Prostate gland (tissue), 2 donors: Measurements from ENCODE around the gene UVRAG. TPM values are rescaled to one million over a fixed set of nuclear protein-coding genes. Genes with fewer than 3 reads are reported as not detected.

Experiments used
- DNase-seq: peaks from one replicate; pipeline ENCODE4 v3.0.0-alpha.2; 2019; ENCODE audit warnings: low spot score
- H3K27ac ChIP-seq, 2 donors: fragments of 200-600 bp; sonication (generic); 2 replicates each; pipeline ENCODE4 v1.5.1; 2017 to 2019
- H3K27me3 ChIP-seq: fragments of 200-600 bp; sonication (generic); replicated peaks from 2 replicates; pipeline ENCODE4 v1.5.1; 2019; ENCODE audit not compliant: insufficient read depth
- H3K36me3 ChIP-seq, 2 donors: fragments of 200-600 bp; sonication (generic); 1 replicate in 1 of 2; 2 replicates in 1 of 2; pipeline versions ENCODE4 v1.5.1 to v1.8.1; 2017 to 2019
- H3K4me1 ChIP-seq: fragments of 200-600 bp; sonication (generic); replicated peaks from 2 replicates; pipeline ENCODE4 v1.5.1; 2019
- H3K4me3 ChIP-seq, 2 donors: fragments of 200-600 bp; sonication (generic); 2 replicates each; pipeline ENCODE4 v1.5.1; 2017 to 2019
- H3K9me3 ChIP-seq: fragments of 200-600 bp; sonication (generic); 2 replicates; pipeline ENCODE4 v1.5.1; 2017
- CTCF ChIP-seq, 4 experiments: fragments of 200-600 bp in 2 of 4; fragments of 450-650 bp in 2 of 4; sonication (generic) in 2 of 4; IDR thresholded peaks; 1 replicate in 3 of 4; 2 replicates in 1 of 4; pipeline ENCODE4 v1.5.1; 2016 to 2019; ENCODE audit warnings: antibody characterized with exemption in 4 of 4, mild to moderate bottlenecking in 2 of 4, moderate library complexity in 2 of 4
- POLR2A ChIP-seq: fragments of 450-650 bp; IDR thresholded peaks from one replicate; pipeline ENCODE4 v1.6.1; 2016; ENCODE audit warnings: antibody characterized with exemption, mild to moderate bottlenecking
- POLR2AphosphoS5 ChIP-seq: sonication (generic); formaldehyde crosslinking; IDR thresholded peaks from one replicate; pipeline ENCODE4 v1.6.1; 2017; ENCODE audit warnings: antibody characterized with exemption
- WGBS: methylation state at CpG from one replicate; pipeline ENCODE4 v1.1.5; 2018; 5-methylcytosine and 5-hydroxymethylcytosine counted together
- intact Hi-C: fragments of 100-400 bp; cut with DNase I; formaldehyde crosslinking; loops from one replicate; pipeline ENCODE4 v1.14.2; 2022
- total RNA-seq, 2 donors: library from RNA; depleted of rRNA; stranded (reverse); fragments of >200 nt; gene quantifications; one replicate each; pipeline ENCODE4 v1.1.0, GENCODE V29; 2016

The UVRAG gene
- total RNA-seq, 2 donors from 2014 or later, result 13.9 to 25.2 TPM

GRCh38 chr11:76141901-76142588 lies 327.0 kb downstream of the UVRAG start:
- DNase-seq, result no peak
- intact Hi-C loops, result no loop called here
- no peaks in the 10 kb centered on the region for H3K27me3 ChIP-seq
- H3K27ac ChIP-seq, result no peak overlapping the region
- no peaks in the 10 kb centered on the region for H3K36me3 ChIP-seq
- no peak for TF ChIP-seq CTCF (IDR thresholded peaks at IDR 0.05)
- TF ChIP-seq POLR2A, result no peak
- TF ChIP-seq POLR2AphosphoS5, result no peak
- no peaks in the 10 kb centered on the region for H3K9me3 ChIP-seq
- H3K4me1 ChIP-seq, result peaks cover 9% of the 10 kb centered on the region
- 95% methylated on average over 12 of the region's 12 CpGs for WGBS
- H3K4me3 ChIP-seq, result no peak overlapping the region

GRCh38 chr11:76143274-76143673 lies 328.3 kb downstream of the UVRAG start:
- no peaks in the 10 kb centered on the region for H3K9me3 ChIP-seq
- H3K36me3 ChIP-seq, result no peaks in the 10 kb centered on the region
- 96% methylated on average over 11 of the region's 11 CpGs for WGBS
- H3K27me3 ChIP-seq, result no peaks in the 10 kb centered on the region
- DNase-seq, result no peak
- TF ChIP-seq POLR2AphosphoS5, result no peak
- no peak for TF ChIP-seq POLR2A
- TF ChIP-seq CTCF (IDR thresholded peaks at IDR 0.05), result no peak
- no peak overlapping the region for H3K4me3 ChIP-seq
- H3K4me1 ChIP-seq, result peaks cover 9% of the 10 kb centered on the region
- intact Hi-C loops, result no loop called here
- H3K27ac ChIP-seq, result no peak overlapping the region

- DNase-seq, result no peak
- no peak overlapping the region for H3K27ac ChIP-seq
- 74% methylated on average over 14 of the region's 14 CpGs for WGBS
- no peaks in the 10 kb centered on the region for H3K4me1 ChIP-seq
- no peaks in the 10 kb centered on the region for H3K9me3 ChIP-seq
- no peaks in the 10 kb centered on the region for H3K36me3 ChIP-seq
- intact Hi-C loops, result no loop called here
- no peaks in the 10 kb centered on the region for H3K27me3 ChIP-seq
- no peak overlapping the region for H3K4me3 ChIP-seq
- no peak for TF ChIP-seq CTCF (IDR thresholded peaks at IDR 0.05)
- TF ChIP-seq POLR2AphosphoS5, result no peak
- TF ChIP-seq POLR2A, result no peak
These were observed 332.2 kb downstream of the UVRAG start for GRCh38 chr11:76147106-76147740.

GRCh38 chr11:76148231-76148630 lies 333.2 kb downstream of the UVRAG start:
- WGBS, result 76% methylated on average over 6 of the region's 6 CpGs
- Histone ChIP-seq H3K36me3 (no peaks in the 10 kb centered on the region), H3K9me3 (no peaks in the 10 kb centered on the region), H3K27me3 (no peaks in the 10 kb centered on the region), H3K27ac (no peak overlapping the region), H3K4me1 (peaks cover 2% of the 10 kb centered on the region), H3K4me3 (no peak overlapping the region)
- intact Hi-C loops, result no loop called here
- DNase-seq, result no peak
- TF ChIP-seq POLR2A, result no peak
- no peak for TF ChIP-seq POLR2AphosphoS5
- no peak for TF ChIP-seq CTCF (IDR thresholded peaks at IDR 0.05)
